Neural cell (in vitro differentiated cells): ENCODE measurements around the gene UCK2. TPM values are rescaled to one million over a fixed set of nuclear protein-coding genes. Genes with fewer than 3 reads are reported as not detected.

Experiments
- H2AFZ ChIP-seq: fragments of 200-600, 300-800 bp; sonication (generic), shearing (Covaris generic); 2 replicates; pipeline ENCODE4 v1.6.0; 2014; ENCODE audit warnings: low read depth, mild to moderate bottlenecking, antibody characterized with exemption, low read length, moderate library complexity
- H3F3A ChIP-seq: fragments of 200-600 bp; shearing (Covaris generic); 2 replicates; pipeline ENCODE4 v1.6.1; 2016; ENCODE audit warnings: mild to moderate bottlenecking, moderate library complexity, mixed read lengths, antibody characterized with exemption, low read length; ENCODE audit not compliant: insufficient read depth, poor library complexity, severe bottlenecking
- H3K27ac ChIP-seq: fragments of 200-600, 300-800 bp; sonication (generic), shearing (Covaris generic); 2 replicates; pipeline ENCODE4 v1.5.1; 2014; ENCODE audit warnings: mild to moderate bottlenecking, low read length, moderate library complexity
- H3K27me3 ChIP-seq: fragments of 300-800, 200-600 bp; sonication (generic), shearing (Covaris generic); 2 replicates; pipeline ENCODE4 v1.6.0; 2014; ENCODE audit warnings: mild to moderate bottlenecking, low read depth, low read length, moderate library complexity; ENCODE audit not compliant: insufficient read depth
- H3K36me3 ChIP-seq: fragments of 300-800, 200-600 bp; sonication (generic), shearing (Covaris generic); 2 replicates; pipeline ENCODE4 v1.5.1; 2014; ENCODE audit warnings: mild to moderate bottlenecking, antibody characterized with exemption, low read length, moderate library complexity; ENCODE audit not compliant: insufficient read depth
- H3K4me2 ChIP-seq: fragments of 300-800, 200-600 bp; sonication (generic), shearing (Covaris generic); 2 replicates; pipeline ENCODE4 v1.6.0; 2014; ENCODE audit warnings: mild to moderate bottlenecking, low read length
- H3K4me3 ChIP-seq: fragments of 300-800, 200-600 bp; sonication (generic), shearing (Covaris generic); 2 replicates; pipeline ENCODE4 v1.5.1; 2014; ENCODE audit warnings: mild to moderate bottlenecking, low read length, moderate library complexity
- H3K79me2 ChIP-seq: fragments of 200-600 bp; shearing (Covaris generic); replicated peaks from 2 replicates; pipeline ENCODE4 v1.6.0; 2014; ENCODE audit warnings: mild to moderate bottlenecking, low read length, moderate library complexity; ENCODE audit not compliant: insufficient read depth
- H3K9ac ChIP-seq: fragments of 300-800, 200-600 bp; sonication (generic), shearing (Covaris generic); 2 replicates; pipeline ENCODE4 v1.6.1; 2016; ENCODE audit warnings: mild to moderate bottlenecking, low read length, mixed read lengths
- H3K9me2 ChIP-seq: fragments of 200-600 bp; shearing (Covaris generic); 2 replicates; pipeline ENCODE4 v1.6.1; 2016; ENCODE audit warnings: mild to moderate bottlenecking, low read length, mixed read lengths; ENCODE audit not compliant: insufficient read depth
- H3K9me3 ChIP-seq: fragments of 200-600, 300-800 bp; sonication (generic), shearing (Covaris generic); 2 replicates; pipeline ENCODE4 v1.6.1; 2016; ENCODE audit warnings: mild to moderate bottlenecking, mixed run types, low read length, moderate library complexity, mixed read lengths
- H4K20me1 ChIP-seq: fragments of 200-600 bp; shearing (Covaris generic); 2 replicates; pipeline ENCODE4 v1.6.1; 2016; ENCODE audit warnings: mild to moderate bottlenecking, mixed run types; ENCODE audit not compliant: insufficient read depth
- EP300 ChIP-seq: fragments of 450-650 bp; conservative IDR thresholded peaks from 2 replicates; pipeline ENCODE4 v1.6.1; 2014; ENCODE audit warnings: antibody characterized with exemption, mild to moderate bottlenecking, moderate library complexity; ENCODE audit not compliant: poor library complexity, severe bottlenecking
- EZH2 ChIP-seq: fragments of 200-600, 300-800 bp; shearing (Covaris generic), sonication (generic); IDR thresholded peaks from 2 replicates; pipeline ENCODE4 v1.6.1; 2014; ENCODE audit warnings: antibody characterized with exemption, low read length, borderline replicate concordance, mild to moderate bottlenecking; ENCODE audit not compliant: insufficient read depth, poor library complexity, severe bottlenecking
- MXI1 ChIP-seq: fragments of 450-650 bp; conservative IDR thresholded peaks from 2 replicates; pipeline ENCODE4 v1.6.1; 2014; ENCODE audit warnings: antibody characterized with exemption, mild to moderate bottlenecking; ENCODE audit not compliant: poor library complexity, severe bottlenecking
- POLR2AphosphoS5 ChIP-seq: IDR thresholded peaks from 2 replicates; pipeline ENCODE4 v1.6.1; 2012
- RAD21 ChIP-seq: fragments of 450-650 bp; conservative IDR thresholded peaks from 2 replicates; pipeline ENCODE4 v1.6.1; 2014; ENCODE audit warnings: antibody characterized with exemption, mild to moderate bottlenecking, moderate library complexity
- SMC3 ChIP-seq: fragments of 450-650 bp; conservative IDR thresholded peaks from 2 replicates; pipeline ENCODE4 v1.6.1; 2014; ENCODE audit warnings: antibody characterized with exemption, mild to moderate bottlenecking, moderate library complexity; ENCODE audit not compliant: poor library complexity
- TAF1 ChIP-seq: IDR thresholded peaks from 2 replicates; pipeline ENCODE4 v1.6.1; 2012; ENCODE audit warnings: low read depth
- polyA plus RNA-seq: library from polyadenylated mRNA; depleted of rRNA; stranded (reverse); fragments of >200 nt; gene quantifications from 2 replicates; pipeline ENCODE4 v1.2.3, GENCODE V29; 2014
- TF ChIP-seq, protein P1 (sequence below): fragments of 450-650 bp; IDR thresholded peaks from 2 replicates; pipeline ENCODE4 v1.5.1; 2014; ENCODE audit warnings: antibody characterized with exemption, mild to moderate bottlenecking, moderate library complexity; ENCODE audit not compliant: poor library complexity, severe bottlenecking
- TF ChIP-seq, protein P2 (sequence below): IDR thresholded peaks from 2 replicates; pipeline ENCODE4 v1.6.1; 2012; ENCODE audit warnings: borderline replicate concordance

UCK2 gene
- polyA plus RNA-seq, 1 donor from 2014 or later, result 36.0 TPM

GRCh38 chr1:165928075-165928731 is 100.8 kb downstream of the UCK2 start:
- no peaks in the 10 kb centered on the region for H3F3A ChIP-seq
- no peak overlapping the region for H2AFZ ChIP-seq
- H3K4me3 ChIP-seq, result no peak overlapping the region
- TF ChIP-seq, protein P1, sequence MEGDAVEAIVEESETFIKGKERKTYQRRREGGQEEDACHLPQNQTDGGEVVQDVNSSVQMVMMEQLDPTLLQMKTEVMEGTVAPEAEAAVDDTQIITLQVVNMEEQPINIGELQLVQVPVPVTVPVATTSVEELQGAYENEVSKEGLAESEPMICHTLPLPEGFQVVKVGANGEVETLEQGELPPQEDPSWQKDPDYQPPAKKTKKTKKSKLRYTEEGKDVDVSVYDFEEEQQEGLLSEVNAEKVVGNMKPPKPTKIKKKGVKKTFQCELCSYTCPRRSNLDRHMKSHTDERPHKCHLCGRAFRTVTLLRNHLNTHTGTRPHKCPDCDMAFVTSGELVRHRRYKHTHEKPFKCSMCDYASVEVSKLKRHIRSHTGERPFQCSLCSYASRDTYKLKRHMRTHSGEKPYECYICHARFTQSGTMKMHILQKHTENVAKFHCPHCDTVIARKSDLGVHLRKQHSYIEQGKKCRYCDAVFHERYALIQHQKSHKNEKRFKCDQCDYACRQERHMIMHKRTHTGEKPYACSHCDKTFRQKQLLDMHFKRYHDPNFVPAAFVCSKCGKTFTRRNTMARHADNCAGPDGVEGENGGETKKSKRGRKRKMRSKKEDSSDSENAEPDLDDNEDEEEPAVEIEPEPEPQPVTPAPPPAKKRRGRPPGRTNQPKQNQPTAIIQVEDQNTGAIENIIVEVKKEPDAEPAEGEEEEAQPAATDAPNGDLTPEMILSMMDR, result peak; percentile 88
- TF ChIP-seq MXI1, result no peak
- TF ChIP-seq, protein P2, sequence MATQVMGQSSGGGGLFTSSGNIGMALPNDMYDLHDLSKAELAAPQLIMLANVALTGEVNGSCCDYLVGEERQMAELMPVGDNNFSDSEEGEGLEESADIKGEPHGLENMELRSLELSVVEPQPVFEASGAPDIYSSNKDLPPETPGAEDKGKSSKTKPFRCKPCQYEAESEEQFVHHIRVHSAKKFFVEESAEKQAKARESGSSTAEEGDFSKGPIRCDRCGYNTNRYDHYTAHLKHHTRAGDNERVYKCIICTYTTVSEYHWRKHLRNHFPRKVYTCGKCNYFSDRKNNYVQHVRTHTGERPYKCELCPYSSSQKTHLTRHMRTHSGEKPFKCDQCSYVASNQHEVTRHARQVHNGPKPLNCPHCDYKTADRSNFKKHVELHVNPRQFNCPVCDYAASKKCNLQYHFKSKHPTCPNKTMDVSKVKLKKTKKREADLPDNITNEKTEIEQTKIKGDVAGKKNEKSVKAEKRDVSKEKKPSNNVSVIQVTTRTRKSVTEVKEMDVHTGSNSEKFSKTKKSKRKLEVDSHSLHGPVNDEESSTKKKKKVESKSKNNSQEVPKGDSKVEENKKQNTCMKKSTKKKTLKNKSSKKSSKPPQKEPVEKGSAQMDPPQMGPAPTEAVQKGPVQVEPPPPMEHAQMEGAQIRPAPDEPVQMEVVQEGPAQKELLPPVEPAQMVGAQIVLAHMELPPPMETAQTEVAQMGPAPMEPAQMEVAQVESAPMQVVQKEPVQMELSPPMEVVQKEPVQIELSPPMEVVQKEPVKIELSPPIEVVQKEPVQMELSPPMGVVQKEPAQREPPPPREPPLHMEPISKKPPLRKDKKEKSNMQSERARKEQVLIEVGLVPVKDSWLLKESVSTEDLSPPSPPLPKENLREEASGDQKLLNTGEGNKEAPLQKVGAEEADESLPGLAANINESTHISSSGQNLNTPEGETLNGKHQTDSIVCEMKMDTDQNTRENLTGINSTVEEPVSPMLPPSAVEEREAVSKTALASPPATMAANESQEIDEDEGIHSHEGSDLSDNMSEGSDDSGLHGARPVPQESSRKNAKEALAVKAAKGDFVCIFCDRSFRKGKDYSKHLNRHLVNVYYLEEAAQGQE, result no peak
- peak; percentile 85 for TF ChIP-seq RAD21
- no peak for TF ChIP-seq EZH2
- TF ChIP-seq EP300, result peak; percentile 30
- no peak for TF ChIP-seq POLR2AphosphoS5
- no peak for TF ChIP-seq TAF1
- peak; percentile 95 for TF ChIP-seq SMC3
- no peaks in the 10 kb centered on the region for H3K27me3 ChIP-seq
- no peaks in the 10 kb centered on the region for H3K36me3 ChIP-seq
- H3K79me2 ChIP-seq, result no peaks in the 10 kb centered on the region
- no peaks in the 10 kb centered on the region for H4K20me1 ChIP-seq
- no peaks in the 10 kb centered on the region for H3K9me2 ChIP-seq
- H3K27ac ChIP-seq, result no peak overlapping the region
- no peaks in the 10 kb centered on the region for H3K9me3 ChIP-seq
- no peak overlapping the region for H3K4me2 ChIP-seq
- no peak overlapping the region for H3K9ac ChIP-seq

DNA sequence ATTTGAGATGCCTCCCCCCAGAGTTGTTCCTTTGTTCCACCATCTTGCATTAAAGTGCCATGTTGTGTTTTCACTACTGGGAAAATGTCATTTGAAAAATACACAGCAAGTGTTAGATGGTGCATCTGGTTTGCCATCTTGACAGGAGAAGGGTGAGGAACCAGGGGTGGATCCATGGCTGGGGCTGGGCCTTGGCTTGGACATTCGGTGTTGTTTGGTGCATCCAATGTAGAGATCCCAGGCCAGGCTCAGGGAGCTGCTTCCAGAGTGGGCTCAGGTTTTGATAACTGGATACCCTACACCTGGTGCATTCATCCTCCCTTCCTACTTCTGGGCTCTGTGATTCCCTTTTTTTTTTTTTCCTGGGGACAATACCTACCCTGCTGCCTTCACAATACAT is 103.5 kb downstream of the UCK2 start:
- Histone ChIP-seq H3K4me2 (no peak overlapping the region), H3K9ac (no peak overlapping the region), H3K4me3 (no peak overlapping the region), H3K27ac (no peak overlapping the region), H3K36me3 (no peaks in the 10 kb centered on the region), H3K9me2 (no peaks in the 10 kb centered on the region), H3K9me3 (no peaks in the 10 kb centered on the region), H2AFZ (no peak overlapping the region), H3K79me2 (no peaks in the 10 kb centered on the region), H3F3A (no peaks in the 10 kb centered on the region), H4K20me1 (no peaks in the 10 kb centered on the region), H3K27me3 (no peaks in the 10 kb centered on the region)
- no peak for TF ChIP-seq EZH2
- no peak for TF ChIP-seq EP300
- no peak for TF ChIP-seq TAF1
- TF ChIP-seq, protein P2, result no peak
- TF ChIP-seq POLR2AphosphoS5, result no peak
- no peak for TF ChIP-seq RAD21
- TF ChIP-seq SMC3, result no peak
- TF ChIP-seq MXI1, result no peak
- TF ChIP-seq, protein P1, result no peak
